OCI-LY1 (cell line): ENCODE measurements around the gene CEACAM21.

ENCODE experiments used
- H2AFZ ChIP-seq: fragments of 200-600 bp; sonication (generic), shearing (Covaris generic); 2 replicates; pipeline ENCODE4 v1.6.0; 2014; ENCODE audit warnings: antibody characterized with exemption, mild to moderate bottlenecking, low read length
- H3F3A ChIP-seq: fragments of 200-600 bp; sonication (generic), shearing (Covaris generic); 2 replicates; pipeline ENCODE4 v1.6.0; 2014; ENCODE audit warnings: mild to moderate bottlenecking, antibody characterized with exemption, low read length, moderate library complexity; ENCODE audit not compliant: insufficient read depth
- H3K27ac ChIP-seq: fragments of 200-600 bp; sonication (generic); 2 replicates; pipeline ENCODE4 v1.5.1; 2014; ENCODE audit warnings: low read length, mixed run types, mild to moderate bottlenecking, low read depth; ENCODE audit not compliant: poor library complexity, severe bottlenecking
- H3K27me3 ChIP-seq: fragments of 200-600 bp; sonication (generic); 2 replicates; pipeline ENCODE4 v1.6.0; 2014; ENCODE audit warnings: antibody characterized with exemption, mild to moderate bottlenecking, low read length, moderate library complexity; ENCODE audit not compliant: insufficient read depth
- H3K36me3 ChIP-seq: fragments of 200-600 bp; sonication (generic); 2 replicates; pipeline ENCODE4 v1.6.1; 2014; ENCODE audit warnings: mild to moderate bottlenecking, antibody characterized with exemption, low read length, moderate library complexity, mixed read lengths; ENCODE audit not compliant: insufficient read depth
- H3K4me1 ChIP-seq: fragments of 200-600 bp; sonication (generic); 2 replicates; pipeline ENCODE4 v1.5.1; 2014; ENCODE audit warnings: mild to moderate bottlenecking, low read length, moderate library complexity; ENCODE audit not compliant: insufficient read depth, severe bottlenecking
- H3K4me2 ChIP-seq: fragments of 200-600 bp; sonication (generic), shearing (Covaris generic); 2 replicates; pipeline ENCODE4 v1.6.1; 2014; ENCODE audit warnings: low read length
- H3K4me3 ChIP-seq: fragments of 200-600 bp; sonication (generic); 2 replicates; pipeline ENCODE4 v1.5.1; 2014; ENCODE audit warnings: low read length, low read depth, mild to moderate bottlenecking, mixed read lengths; ENCODE audit not compliant: poor library complexity, severe bottlenecking
- H3K79me2 ChIP-seq: fragments of 200-600 bp; shearing (Covaris generic); 2 replicates; pipeline ENCODE4 v1.6.1; 2016; ENCODE audit warnings: mixed run types, low read length, mixed read lengths; ENCODE audit not compliant: insufficient read depth
- H3K9ac ChIP-seq: fragments of 200-600 bp; sonication (generic), shearing (Covaris generic); 2 replicates; pipeline ENCODE4 v1.6.1; 2014; ENCODE audit warnings: mild to moderate bottlenecking, low read length, mixed read lengths
- H3K9me2 ChIP-seq: fragments of 200-600 bp; sonication (generic), shearing (Covaris generic); 2 replicates; pipeline ENCODE4 v1.6.1; 2014; ENCODE audit warnings: low read depth, mild to moderate bottlenecking, low read length, mixed read lengths
- H3K9me3 ChIP-seq: fragments of 200-600 bp; shearing (Covaris generic); 2 replicates; pipeline ENCODE4 v1.6.1; 2014; ENCODE audit warnings: low read length, mixed read lengths
- H4K20me1 ChIP-seq: fragments of 200-600 bp; sonication (generic), shearing (Covaris generic); 2 replicates; pipeline ENCODE4 v1.6.0; 2016; ENCODE audit warnings: mild to moderate bottlenecking, low read length; ENCODE audit not compliant: insufficient read depth
- CTCF ChIP-seq: fragments of 200-600 bp; sonication (generic), shearing (Covaris generic); IDR thresholded peaks from 2 replicates; pipeline ENCODE4 v1.5.1; 2017; ENCODE audit warnings: mild to moderate bottlenecking, antibody characterized with exemption, low read length, moderate library complexity, mixed read lengths
- EZH2 ChIP-seq: fragments of 200-600 bp; sonication (generic), shearing (Covaris generic); IDR thresholded peaks from 2 replicates; pipeline ENCODE4 v1.8.0; 2017; ENCODE audit warnings: borderline replicate concordance, mixed run types, mild to moderate bottlenecking, antibody characterized with exemption, low read length, moderate library complexity, mixed read lengths

Gene CEACAM21

GRCh38 chr19:41545547-41545946, 30.4 kb upstream of the CEACAM21 start:
- Histone ChIP-seq H3K4me3 (peak overlapping the region; percentile 43), H3K27me3 (no peaks in the 10 kb centered on the region), H3K4me2 (peak overlapping the region; percentile 64), H3K27ac (peak overlapping the region; percentile 91), H3K9me2 (no peaks in the 10 kb centered on the region), H3K9ac (peak overlapping the region; percentile 54), H3K79me2 (peaks cover 10% of the 10 kb centered on the region), H3K4me1 (peaks cover 68% of the 10 kb centered on the region), H3F3A (peaks cover 3% of the 10 kb centered on the region), H2AFZ (no peak overlapping the region), H3K36me3 (no peaks in the 10 kb centered on the region), H4K20me1 (no peaks in the 10 kb centered on the region), H3K9me3 (no peaks in the 10 kb centered on the region)
- TF ChIP-seq EZH2 (no peak), CTCF (no peak)

- peaks cover 10% of the 10 kb centered on the region for H3K79me2 ChIP-seq
- H2AFZ ChIP-seq, result no peak overlapping the region; the same call in 1 of the 2 replicates
- H3K4me3 ChIP-seq, result peak overlapping the region; percentile 43
- peak overlapping the region; percentile 64 for H3K4me2 ChIP-seq
- TF ChIP-seq EZH2 (no peak), CTCF (no peak)
- H3K27me3 ChIP-seq, result no peaks in the 10 kb centered on the region
- H3K36me3 ChIP-seq, result no peaks in the 10 kb centered on the region
- H3K9me3 ChIP-seq, result no peaks in the 10 kb centered on the region
- H3K9me2 ChIP-seq, result no peaks in the 10 kb centered on the region
- no peaks in the 10 kb centered on the region for H4K20me1 ChIP-seq
- H3K9ac ChIP-seq, result peak overlapping the region; percentile 54
- no peaks in the 10 kb centered on the region; the same call in none of the 2 replicates for H3F3A ChIP-seq
- H3K4me1 ChIP-seq, result peaks cover 74% of the 10 kb centered on the region
- H3K27ac ChIP-seq, result peak overlapping the region; percentile 91
Observed at GRCh38 chr19:41546386-41546789, 29.6 kb upstream of the CEACAM21 start.

- no peaks in the 10 kb centered on the region for H3K36me3 ChIP-seq
- no peak for TF ChIP-seq EZH2
- no peak for TF ChIP-seq CTCF
- no peak overlapping the region for H2AFZ ChIP-seq
- no peaks in the 10 kb centered on the region for H3K9me3 ChIP-seq
- no peaks in the 10 kb centered on the region for H3K9me2 ChIP-seq
- H3K4me2 ChIP-seq, result peak overlapping the region; percentile 64
- H3K4me1 ChIP-seq, result peaks cover 80% of the 10 kb centered on the region
- H3K27me3 ChIP-seq, result no peaks in the 10 kb centered on the region
- H3K9ac ChIP-seq, result peak overlapping the region; percentile 54; the same call in 1 of the 2 replicates
- H3K27ac ChIP-seq, result peak overlapping the region; percentile 91
- peaks cover 10% of the 10 kb centered on the region for H3K79me2 ChIP-seq
- H4K20me1 ChIP-seq, result no peaks in the 10 kb centered on the region
- H3F3A ChIP-seq, result peaks cover 2% of the 10 kb centered on the region
- H3K4me3 ChIP-seq, result no peak overlapping the region
Observed at GRCh38 chr19:41546961-41547360, 29.0 kb upstream of the CEACAM21 start.
